Neural crest cell (in vitro differentiated cells): ENCODE data around the gene RALGAPA1. TPM values are rescaled to one million over a fixed set of nuclear protein-coding genes. Genes with fewer than 3 reads are reported as not detected.

Source experiments
- DNase-seq: peaks from one replicate; pipeline ENCODE4 v3.0.0; 2021; ENCODE audit warnings: low read depth, mixed read lengths, low spot score
- H3K27ac Mint-ChIP-seq: one replicate; pipeline ENCODE4 v1.8.0; 2021; ENCODE audit warnings: mild to moderate bottlenecking, mixed read lengths; ENCODE audit not compliant: unreplicated experiment
- H3K27me3 Mint-ChIP-seq: 2 replicates; pipeline ENCODE4 v1.8.0; 2021; ENCODE audit warnings: low read depth, mild to moderate bottlenecking, mixed read lengths
- H3K36me3 Mint-ChIP-seq: 2 replicates; pipeline ENCODE4 v1.8.0; 2021; ENCODE audit warnings: low read depth, mild to moderate bottlenecking, mixed read lengths
- H3K4me1 Mint-ChIP-seq: 2 replicates; pipeline ENCODE4 v1.8.0; 2021; ENCODE audit warnings: mixed read lengths
- H3K4me3 Mint-ChIP-seq: one replicate; pipeline ENCODE4 v1.8.0; 2021; ENCODE audit warnings: mild to moderate bottlenecking, mixed read lengths
- H3K9me3 Mint-ChIP-seq: 2 replicates; pipeline ENCODE4 v1.8.0; 2021; ENCODE audit warnings: mixed read lengths
- CTCF ChIP-seq: fragments of 200-600 bp; sonication (generic); conservative IDR thresholded peaks from 2 replicates; pipeline ENCODE4 v1.5.0; 2021; ENCODE audit warnings: antibody characterized with exemption, mild to moderate bottlenecking
- total RNA-seq: library from RNA; stranded (reverse); gene quantifications from 2 replicates; pipeline ENCODE4 v1.2.1, GENCODE V29; 2021

RALGAPA1 gene
- total RNA-seq, 1 donor from 2014 or later: 46.0 TPM

GRCh38 chr14:35835208-35835982 is 26.3 kb upstream of the RALGAPA1 start:
- Mint-ChIP-seq H3K4me3 (no peak overlapping the region), H3K27me3 (no peaks in the 10 kb centered on the region), H3K9me3 (peaks cover 10% of the 10 kb centered on the region), H3K36me3 (peaks cover 46% of the 10 kb centered on the region), H3K27ac (no peak overlapping the region), H3K4me1 (no peaks in the 10 kb centered on the region)
- DNase-seq: no peak
- no peak for TF ChIP-seq CTCF

DNA sequence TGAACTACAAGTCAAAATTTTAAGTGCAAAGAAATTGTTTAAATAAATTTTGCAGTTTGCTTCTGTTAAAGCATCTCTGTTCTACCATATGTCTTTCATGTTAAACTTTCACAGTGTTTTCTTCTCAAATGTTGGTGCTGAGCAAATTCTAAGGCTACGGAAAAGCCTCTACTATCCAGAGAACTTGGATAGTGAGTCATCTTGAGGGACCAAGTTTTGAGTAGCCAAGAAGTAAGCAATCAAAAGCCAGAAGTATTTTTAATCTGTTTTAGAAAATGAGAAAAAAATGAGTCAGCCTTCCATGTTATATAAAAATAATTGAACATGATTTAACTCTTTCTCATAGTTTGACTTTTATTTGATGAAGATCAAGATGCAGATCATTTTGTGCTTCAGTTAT is 20.4 kb upstream of the RALGAPA1 start:
- DNase-seq: no peak

DNA sequence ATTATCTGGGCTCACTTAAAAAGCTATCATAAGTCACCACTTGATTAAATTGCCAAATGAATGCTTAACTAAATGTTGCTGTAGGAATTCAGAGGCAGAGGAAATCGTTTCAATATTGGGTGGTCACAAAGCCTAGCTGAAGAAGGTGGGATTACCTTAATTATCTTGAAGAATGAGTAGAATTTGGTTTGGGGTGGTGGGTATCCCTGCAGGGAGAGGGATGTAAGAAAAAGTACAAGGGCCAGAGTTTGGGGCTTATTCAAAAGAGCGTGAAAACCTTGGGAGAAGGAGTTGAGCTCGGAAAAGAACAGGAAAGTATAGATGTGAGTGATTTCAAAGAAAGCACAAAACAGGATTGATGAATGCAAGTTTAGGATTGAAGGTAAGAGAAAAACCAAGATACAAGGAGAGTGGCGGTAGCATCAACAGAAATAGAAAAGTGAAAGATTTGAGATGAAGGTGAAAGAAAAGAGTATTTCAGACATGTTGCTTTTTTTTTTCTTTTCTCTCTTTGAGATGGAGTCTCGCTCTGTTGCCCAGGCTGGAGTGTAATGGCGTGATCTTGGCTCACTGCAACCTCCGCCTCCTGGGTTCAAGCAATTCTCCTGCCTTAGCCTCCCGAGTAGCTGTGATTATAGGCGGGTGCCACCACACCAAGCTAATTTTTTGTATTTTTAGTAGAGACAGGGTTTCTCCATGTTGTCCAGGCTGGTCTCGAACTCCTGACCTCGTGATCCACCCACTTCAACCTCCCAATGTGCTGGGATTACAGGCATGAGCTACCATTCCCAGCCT is 18.8 kb upstream of the RALGAPA1 start:
- no peak for DNase-seq
- Mint-ChIP-seq H3K27ac (no peak overlapping the region), H3K4me3 (peak overlapping the region; percentile 88)

More for the DNA sequence above, 20.4 kb upstream of the RALGAPA1 start:
- no peaks in the 10 kb centered on the region for H3K27me3 Mint-ChIP-seq
- H3K9me3 Mint-ChIP-seq: no peaks in the 10 kb centered on the region
- TF ChIP-seq CTCF: no peak
- H3K27ac Mint-ChIP-seq: no peak overlapping the region
- H3K4me3 Mint-ChIP-seq: peak overlapping the region; percentile 74
- H3K36me3 Mint-ChIP-seq: peaks cover 10% of the 10 kb centered on the region
- H3K4me1 Mint-ChIP-seq: peaks cover 21% of the 10 kb centered on the region

DNA sequence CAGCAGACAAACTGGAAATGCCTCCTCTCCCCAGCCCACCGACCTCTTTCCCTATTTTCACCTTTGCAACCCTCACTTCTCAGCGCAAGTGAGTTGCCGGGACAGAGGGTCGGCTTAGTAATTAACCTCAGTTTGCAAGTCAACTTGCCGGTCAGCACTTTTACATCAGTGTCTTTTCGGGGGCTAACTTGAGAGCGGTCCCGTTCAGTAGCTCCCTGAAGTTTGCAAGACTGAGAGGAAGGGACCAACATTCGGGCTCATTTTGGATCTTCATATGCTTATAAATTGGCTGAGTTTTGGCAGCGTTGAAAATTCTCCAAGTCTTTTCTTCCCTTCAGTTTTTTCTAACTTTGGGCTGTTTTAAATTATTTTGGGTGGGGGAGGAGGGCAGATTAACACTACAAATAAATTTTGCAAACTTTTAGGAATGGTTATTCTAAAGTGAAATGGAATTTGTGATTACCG is 17.9 kb upstream of the RALGAPA1 start:
- peaks cover 10% of the 10 kb centered on the region for H3K27me3 Mint-ChIP-seq
- TF ChIP-seq CTCF: peak; percentile 5
- peaks cover 10% of the 10 kb centered on the region for H3K36me3 Mint-ChIP-seq
- peak overlapping the region; percentile 79 for H3K27ac Mint-ChIP-seq
- no peaks in the 10 kb centered on the region for H3K9me3 Mint-ChIP-seq
- H3K4me3 Mint-ChIP-seq: peak overlapping the region; percentile 88
- DNase-seq: no peak
- H3K4me1 Mint-ChIP-seq: peaks cover 21% of the 10 kb centered on the region

More for the DNA sequence above, 18.8 kb upstream of the RALGAPA1 start:
- no peak for TF ChIP-seq CTCF
- no peaks in the 10 kb centered on the region for H3K9me3 Mint-ChIP-seq
- peaks cover 10% of the 10 kb centered on the region for H3K36me3 Mint-ChIP-seq
- peaks cover 21% of the 10 kb centered on the region for H3K4me1 Mint-ChIP-seq
- peaks cover 2% of the 10 kb centered on the region for H3K27me3 Mint-ChIP-seq

- Mint-ChIP-seq H3K27me3 (peaks cover 16% of the 10 kb centered on the region), H3K36me3 (peaks cover 5% of the 10 kb centered on the region), H3K27ac (peak within 1 kb of the TSS; percentile 93), H3K4me1 (peaks cover 21% of the 10 kb centered on the region), H3K9me3 (no peaks in the 10 kb centered on the region), H3K4me3 (peak within 1 kb of the TSS; percentile 88)
- TF ChIP-seq CTCF: peak; percentile 20
- DNase-seq: peak; percentile 96
Measured at GRCh38 chr14:35826218-35826951, 17.3 kb upstream of the RALGAPA1 start, which contains the start of gene BRMS1L. Gene BRMS1L (plus strand): TSS chr14:35826338. CDS start chr14:35826517, 179 bp downstream.
